GM23248 (cell line): ENCODE data around the gene SLC2A6.

Source experiments
- EZH2 ChIP-seq: fragments of 200-600 bp; sonication (generic); IDR thresholded peaks from 2 replicates; pipeline ENCODE4 v1.6.1; 2018; ENCODE audit warnings: antibody characterized with exemption, mild to moderate bottlenecking; ENCODE audit not compliant: insufficient read depth, poor library complexity, severe bottlenecking
- EZH2phosphoT487 ChIP-seq: fragments of 200-600 bp; sonication (generic); IDR thresholded peaks from 2 replicates; pipeline ENCODE4 v1.6.1; 2018; ENCODE audit warnings: antibody characterized with exemption, moderate library complexity, mild to moderate bottlenecking, low read depth; ENCODE audit not compliant: insufficient read depth

DNA sequence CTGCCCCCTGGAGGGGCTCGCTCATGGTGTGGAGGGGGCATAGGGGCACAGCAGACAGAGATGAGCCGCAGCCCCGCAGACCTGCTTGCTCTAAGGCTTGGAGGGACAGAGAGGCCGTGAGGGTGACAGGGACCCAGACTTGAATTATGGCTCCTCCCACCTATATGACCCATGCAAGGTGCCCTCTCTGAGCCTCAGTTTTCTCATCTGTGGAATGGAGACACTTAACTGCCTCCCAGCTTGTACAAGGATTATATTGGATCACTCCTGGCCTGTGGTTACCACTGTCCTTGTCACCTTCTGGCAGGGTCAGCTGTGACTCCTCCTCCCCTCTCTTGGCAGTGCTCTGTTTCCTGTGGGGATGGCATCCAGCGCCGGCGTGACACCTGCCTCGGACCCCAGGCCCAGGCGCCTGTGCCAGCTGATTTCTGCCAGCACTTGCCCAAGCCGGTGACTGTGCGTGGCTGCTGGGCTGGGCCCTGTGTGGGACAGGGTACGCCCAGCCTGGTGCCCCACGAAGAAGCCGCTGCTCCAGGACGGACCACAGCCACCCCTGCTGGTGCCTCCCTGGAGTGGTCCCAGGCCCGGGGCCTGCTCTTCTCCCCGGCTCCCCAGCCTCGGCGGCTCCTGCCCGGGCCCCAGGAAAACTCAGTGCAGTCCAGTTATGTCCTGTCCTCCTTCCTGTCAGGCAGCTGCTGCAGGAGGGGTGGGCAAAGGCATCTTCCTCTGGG lies 23.8 kb downstream of the SLC2A6 start:
- TF ChIP-seq EZH2phosphoT487 (no peak), EZH2 (no peak)
